ENCODE measurements around the gene ZNF333.

GRCh38 chr19:14674764-14675163 lies 15.1 kb upstream of the ZNF333 start, which contains the start of gene ADGRE3:
- no peak for TF ChIP-seq YY1 (IDR thresholded peaks at IDR 0.05; ENCODE audit: insufficient read depth, insufficient read length)
- TF ChIP-seq ZNF274 (IDR thresholded peaks at IDR 0.05; ENCODE audit: low read depth, low read length) = no peak
